SK-N-SH (cell line): ENCODE data around the gene INSYN2B. TPM values are rescaled to one million over a fixed set of nuclear protein-coding genes. Genes with fewer than 3 reads are reported as not detected.
A peak's percentile ranks its signal among the peaks of the same experiment; 100 is the strongest.

Experiments used
- CTCF ChIA-PET: fragments of 300-600, 350-600 bp; formaldehyde crosslinking; extraction: SDS; loops from one replicate; lab custom pipeline; 2021; lab: Yijun Ruan, JAX
- POLR2A ChIA-PET: fragments of 350-600 bp; sonication (Branson Sonifier 250); formaldehyde crosslinking; extraction: SDS; loops from one replicate; lab custom pipeline; 2020; ENCODE audit warnings: antibody characterized with exemption, inconsistent platforms; lab: Yijun Ruan, JAX
- DNase-seq: peaks from one replicate; pipeline ENCODE4 v3.0.0; 2012
- H2AFZ ChIP-seq: fragments of 200-600 bp; sonication (generic); 2 replicates; pipeline ENCODE4 v1.8.1; 2016; ENCODE audit warnings: antibody characterized with exemption, mild to moderate bottlenecking, low read depth
- H3F3A ChIP-seq: fragments of 200-600 bp; sonication (generic); replicated peaks from 2 replicates; pipeline ENCODE3; 2016; ENCODE audit warnings: antibody characterized with exemption, mild to moderate bottlenecking; ENCODE audit not compliant: insufficient read depth
- H3K27ac ChIP-seq, 2 experiments: fragments of 200-500 bp in 1 of 2; fragments of 200-600 bp in 1 of 2; sonication (Bioruptor generic) in 1 of 2; sonication (generic), shearing (Covaris generic) in 1 of 2; 2 replicates each; pipeline versions ENCODE4 v1.5.1 to v1.6.1; 2014 to 2016; ENCODE audit warnings: low read depth in 2 of 2, inconsistent platforms in 1 of 2, low read length in 1 of 2, mild to moderate bottlenecking in 1 of 2, mixed read lengths in 1 of 2
- H3K27me3 ChIP-seq: fragments of 200-600 bp; sonication (generic), shearing (Covaris generic); 2 replicates; pipeline ENCODE4 v1.6.1; 2016; ENCODE audit warnings: mixed run types; ENCODE audit not compliant: insufficient read depth
- H3K36me3 ChIP-seq, 2 experiments: fragments of 200-500 bp in 1 of 2; fragments of 200-600 bp in 1 of 2; sonication (Bioruptor generic) in 1 of 2; sonication (generic) in 1 of 2; replicated peaks in 1 of 2; 2 replicates each; pipeline versions ENCODE3 to v1.5.1; 2014 to 2016; ENCODE audit warnings: low read length in 1 of 2, mild to moderate bottlenecking in 1 of 2; ENCODE audit not compliant: insufficient read depth in 2 of 2, control insufficient read depth in 1 of 2
- H3K4me1 ChIP-seq, 2 experiments: fragments of 200-500 bp in 1 of 2; fragments of 200-600 bp in 1 of 2; sonication (Bioruptor generic) in 1 of 2; sonication (generic), shearing (Covaris generic) in 1 of 2; 2 replicates each; pipeline versions ENCODE4 v1.5.1 to v1.6.1; 2014 to 2016; ENCODE audit warnings: low read depth in 1 of 2, low read length in 1 of 2, mixed run types in 1 of 2; ENCODE audit not compliant: insufficient read depth in 2 of 2, control insufficient read depth in 1 of 2
- H3K4me2 ChIP-seq: fragments of 200-600 bp; sonication (generic), shearing (Covaris generic); 2 replicates; pipeline ENCODE4 v1.6.1; 2017; ENCODE audit warnings: mixed run types
- H3K4me3 ChIP-seq, 2 experiments: fragments of 200-500 bp in 1 of 2; fragments of 200-600 bp in 1 of 2; sonication (Bioruptor generic) in 1 of 2; sonication (generic), shearing (Covaris generic) in 1 of 2; 2 replicates each; pipeline versions ENCODE4 v1.5.1 to v1.8.1; 2014 to 2016; ENCODE audit warnings: low read depth in 2 of 2, inconsistent platforms in 1 of 2, low read length in 1 of 2, mild to moderate bottlenecking in 1 of 2, mixed read lengths in 1 of 2, moderate library complexity in 1 of 2
- H3K79me2 ChIP-seq: fragments of 200-600 bp; sonication (generic); 2 replicates; pipeline ENCODE4 v1.8.1; 2017; ENCODE audit warnings: mild to moderate bottlenecking; ENCODE audit not compliant: insufficient read depth
- H3K9ac ChIP-seq: fragments of 200-600 bp; sonication (generic); 2 replicates; pipeline ENCODE4 v1.6.1; 2017; ENCODE audit warnings: mixed run types
- H3K9me2 ChIP-seq: fragments of 200-600 bp; sonication (generic); 2 replicates; pipeline ENCODE4 v1.6.1; 2017; ENCODE audit warnings: mixed run types
- H3K9me3 ChIP-seq: fragments of 200-600 bp; sonication (generic); 2 replicates; pipeline ENCODE4 v1.6.1; 2017; ENCODE audit warnings: mixed run types, mild to moderate bottlenecking, moderate library complexity
- H4K20me1 ChIP-seq: fragments of 200-600 bp; sonication (generic); 2 replicates; pipeline ENCODE4 v1.6.1; 2017; ENCODE audit warnings: mild to moderate bottlenecking, mixed run types; ENCODE audit not compliant: insufficient read depth
- ELF1 ChIP-seq: IDR thresholded peaks from 2 replicates; pipeline ENCODE4 v1.4.0; 2012
- EP300 ChIP-seq, 2 experiments: IDR thresholded peaks; 2 replicates each; pipeline versions ENCODE4 v1.4.0 to v1.6.1; 2012; ENCODE audit warnings: borderline replicate concordance in 1 of 2, low read depth in 1 of 2, low read length in 1 of 2
- FOSL2 ChIP-seq: IDR thresholded peaks from 2 replicates; pipeline ENCODE4 v1.4.0; 2012; ENCODE audit warnings: low read depth, mild to moderate bottlenecking, moderate library complexity, borderline replicate concordance
- GABPA ChIP-seq: IDR thresholded peaks from 2 replicates; pipeline ENCODE4 v1.4.0; 2012; ENCODE audit warnings: low read depth, mild to moderate bottlenecking
- NFIC ChIP-seq: IDR thresholded peaks from 2 replicates; pipeline ENCODE4 v1.4.0; 2012; ENCODE audit warnings: borderline replicate concordance
- NRF1 ChIP-seq: IDR thresholded peaks from 2 replicates; pipeline ENCODE4 v1.6.1; 2012; ENCODE audit warnings: low read depth, mild to moderate bottlenecking, low read length
- POLR2AphosphoS5 ChIP-seq: IDR thresholded peaks from 2 replicates; pipeline ENCODE4 v1.6.1; 2012; ENCODE audit warnings: low read depth, low read length
- SMC3 ChIP-seq: IDR thresholded peaks from 2 replicates; pipeline ENCODE4 v1.6.1; 2012; ENCODE audit warnings: low read depth, low read length, improper control_type of control experiment
- TEAD4 ChIP-seq: IDR thresholded peaks from 2 replicates; pipeline ENCODE4 v1.4.0; 2012; ENCODE audit warnings: mild to moderate bottlenecking, borderline replicate concordance; ENCODE audit not compliant: insufficient read depth
- WGBS: methylation state at CpG from one replicate; pipeline ENCODE4 v1.1.6; 2017; ENCODE audit warnings: low lambda C conversion rate; 5-methylcytosine and 5-hydroxymethylcytosine counted together
- polyA plus RNA-seq, 3 experiments: library from polyadenylated mRNA; depleted of rRNA; stranded (reverse); fragments of >200 nt; gene quantifications; 2 replicates each; pipeline ENCODE4 v1.2.3, GENCODE V29; 2012
- TF ChIP-seq, protein P1 (sequence below): IDR thresholded peaks from 2 replicates; pipeline ENCODE4 v1.4.0; 2012; ENCODE audit warnings: low read depth, borderline replicate concordance
- TF ChIP-seq, protein P2 (sequence below): IDR thresholded peaks from 2 replicates; pipeline ENCODE4 v1.4.0; 2012; ENCODE audit warnings: low read depth
- TF ChIP-seq, protein P3 (sequence below): IDR thresholded peaks from 2 replicates; pipeline ENCODE4; 2012
- TF ChIP-seq, protein P4 (sequence below): fragments of 150-350 bp; IDR thresholded peaks from 2 replicates; pipeline ENCODE4 v1.6.1; 2016; ENCODE audit warnings: mild to moderate bottlenecking, low read depth, low read length
- TF ChIP-seq, protein P5 (sequence below): IDR thresholded peaks from 2 replicates; pipeline ENCODE4 v1.4.0; 2012; ENCODE audit warnings: low read depth, borderline replicate concordance

The INSYN2B gene
- polyA plus RNA-seq, 1 of the 3 experiments (the other 2 are of a cell fraction): 9.2 TPM

DNA sequence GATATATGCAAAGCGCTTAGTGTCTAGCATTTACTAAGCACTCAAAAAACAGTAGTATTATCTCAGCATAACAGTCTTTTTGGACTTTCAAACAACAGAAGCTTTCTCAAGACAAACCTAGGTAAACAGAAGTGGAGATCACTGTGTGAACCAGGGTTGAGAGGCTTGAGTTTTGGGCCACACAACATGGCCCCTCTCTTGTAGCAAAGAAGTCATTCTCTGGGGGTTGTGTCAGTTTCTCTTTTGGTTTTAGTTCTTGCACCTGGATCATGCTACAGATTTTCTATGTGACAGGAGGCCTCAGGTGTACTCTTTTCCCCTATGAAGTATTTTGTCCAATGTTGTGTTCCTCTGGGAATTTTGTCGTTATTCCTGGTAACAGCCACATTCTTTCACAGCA is 30.0 kb downstream of the INSYN2B start:
- Histone ChIP-seq H4K20me1 (no peaks in the 10 kb centered on the region), H3K9ac (no peak overlapping the region), H3K9me3 (no peaks in the 10 kb centered on the region), H3K4me1 (peaks cover 2 to 15% of the 10 kb centered on the region in 2 experiments; a peak in 3 of 4 replicates), H3K9me2 (no peaks in the 10 kb centered on the region), H3K36me3 (peaks cover 0 to 9% of the 10 kb centered on the region in 2 experiments), H3K79me2 (peaks cover 85% of the 10 kb centered on the region), H3K27ac (no peak overlapping the region), H3F3A (peaks cover 14% of the 10 kb centered on the region), H3K4me2 (no peak overlapping the region), H3K4me3 (no peak overlapping the region), H3K27me3 (no peaks in the 10 kb centered on the region), H2AFZ (no peak overlapping the region)
- ChIA-PET POLR2A (no interaction called here), CTCF (interaction anchor here (0.9 to 1.5 kb wide), 2 partner anchors 19 to 31 kb away, joined by 3 to 4 read pairs; no protein-coding TSS in a partner anchor)
- no peak for DNase-seq
- no peak for TF ChIP-seq EP300 (IDR thresholded peaks at IDR 0.05; ENCODE audit: borderline replicate concordance in 1 of 2, low read depth in 1 of 2, low read length in 1 of 2)
- TF ChIP-seq, protein P1, sequence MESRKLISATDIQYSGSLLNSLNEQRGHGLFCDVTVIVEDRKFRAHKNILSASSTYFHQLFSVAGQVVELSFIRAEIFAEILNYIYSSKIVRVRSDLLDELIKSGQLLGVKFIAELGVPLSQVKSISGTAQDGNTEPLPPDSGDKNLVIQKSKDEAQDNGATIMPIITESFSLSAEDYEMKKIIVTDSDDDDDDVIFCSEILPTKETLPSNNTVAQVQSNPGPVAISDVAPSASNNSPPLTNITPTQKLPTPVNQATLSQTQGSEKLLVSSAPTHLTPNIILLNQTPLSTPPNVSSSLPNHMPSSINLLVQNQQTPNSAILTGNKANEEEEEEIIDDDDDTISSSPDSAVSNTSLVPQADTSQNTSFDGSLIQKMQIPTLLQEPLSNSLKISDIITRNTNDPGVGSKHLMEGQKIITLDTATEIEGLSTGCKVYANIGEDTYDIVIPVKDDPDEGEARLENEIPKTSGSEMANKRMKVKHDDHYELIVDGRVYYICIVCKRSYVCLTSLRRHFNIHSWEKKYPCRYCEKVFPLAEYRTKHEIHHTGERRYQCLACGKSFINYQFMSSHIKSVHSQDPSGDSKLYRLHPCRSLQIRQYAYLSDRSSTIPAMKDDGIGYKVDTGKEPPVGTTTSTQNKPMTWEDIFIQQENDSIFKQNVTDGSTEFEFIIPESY: no peak
- no peak for TF ChIP-seq SMC3
- no peak for TF ChIP-seq NFIC
- TF ChIP-seq FOSL2: no peak
- TF ChIP-seq GABPA: no peak
- no peak for TF ChIP-seq ELF1
- WGBS: 100% methylated on average over 2 of the region's 2 CpGs

DNA sequence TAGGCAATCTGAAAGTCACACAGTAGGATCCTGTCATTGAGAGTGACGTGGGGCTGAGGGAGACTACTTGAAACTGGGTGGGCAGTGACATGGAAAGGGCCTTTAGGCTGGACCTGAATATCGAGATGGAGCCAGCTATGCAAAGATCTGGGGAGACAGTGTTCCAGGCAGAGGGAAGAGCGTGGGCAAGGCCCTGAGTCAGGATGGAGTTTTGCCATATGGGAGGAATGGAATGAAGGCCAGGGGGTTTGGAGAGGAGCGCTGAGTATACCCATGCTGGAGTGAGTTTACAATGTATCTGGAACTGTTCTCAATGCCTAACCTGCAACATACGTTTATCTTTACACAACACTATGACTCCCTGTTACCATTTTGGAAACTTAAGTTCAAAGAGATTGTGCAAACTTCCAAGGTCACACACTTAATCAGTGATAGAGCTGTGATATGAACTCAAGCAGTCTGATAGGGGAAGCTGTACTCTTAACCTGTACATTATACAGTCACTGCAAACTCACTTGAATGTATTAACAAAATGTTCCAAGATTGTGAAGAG is 33.5 kb downstream of the INSYN2B start:
- H3K4me3 ChIP-seq: no peak overlapping the region
- H3K79me2 ChIP-seq: peaks cover 86% of the 10 kb centered on the region
- H3F3A ChIP-seq: peaks cover 15% of the 10 kb centered on the region
- no peak for DNase-seq
- POLR2A ChIA-PET: no interaction called here
- no peaks in the 10 kb centered on the region for H3K27me3 ChIP-seq
- CTCF ChIA-PET: interaction anchor here (3.4 to 8.0 kb wide), 2 partner anchors 34 to 245 kb away, joined by 8 to 45 read pairs; partner anchors contain the start of gene INSYN2B
- H3K9me2 ChIP-seq: no peaks in the 10 kb centered on the region
- 93% methylated on average over 5 of the region's 5 CpGs for WGBS
- H3K4me2 ChIP-seq: peak overlapping the region; percentile 51; the same call in 1 of the 2 replicates
- no peaks in the 10 kb centered on the region for H3K36me3 ChIP-seq
- H3K27ac ChIP-seq: peak overlapping the region in 1 of 2 experiments; percentile 79; a peak in 2 of 4 replicates
- H3K9me3 ChIP-seq: no peaks in the 10 kb centered on the region
- no peak overlapping the region for H2AFZ ChIP-seq
- TF ChIP-seq, protein P2, sequence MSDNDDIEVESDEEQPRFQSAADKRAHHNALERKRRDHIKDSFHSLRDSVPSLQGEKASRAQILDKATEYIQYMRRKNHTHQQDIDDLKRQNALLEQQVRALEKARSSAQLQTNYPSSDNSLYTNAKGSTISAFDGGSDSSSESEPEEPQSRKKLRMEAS: no peak
- no peak for TF ChIP-seq ELF1
- TF ChIP-seq, protein P1: no peak
- TF ChIP-seq, protein P3, sequence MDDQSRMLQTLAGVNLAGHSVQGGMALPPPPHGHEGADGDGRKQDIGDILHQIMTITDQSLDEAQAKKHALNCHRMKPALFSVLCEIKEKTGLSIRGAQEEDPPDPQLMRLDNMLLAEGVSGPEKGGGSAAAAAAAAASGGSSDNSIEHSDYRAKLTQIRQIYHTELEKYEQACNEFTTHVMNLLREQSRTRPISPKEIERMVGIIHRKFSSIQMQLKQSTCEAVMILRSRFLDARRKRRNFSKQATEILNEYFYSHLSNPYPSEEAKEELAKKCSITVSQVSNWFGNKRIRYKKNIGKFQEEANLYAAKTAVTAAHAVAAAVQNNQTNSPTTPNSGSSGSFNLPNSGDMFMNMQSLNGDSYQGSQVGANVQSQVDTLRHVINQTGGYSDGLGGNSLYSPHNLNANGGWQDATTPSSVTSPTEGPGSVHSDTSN: no peak
- no peak for TF ChIP-seq TEAD4
- TF ChIP-seq FOSL2: no peak
- TF ChIP-seq, protein P4, sequence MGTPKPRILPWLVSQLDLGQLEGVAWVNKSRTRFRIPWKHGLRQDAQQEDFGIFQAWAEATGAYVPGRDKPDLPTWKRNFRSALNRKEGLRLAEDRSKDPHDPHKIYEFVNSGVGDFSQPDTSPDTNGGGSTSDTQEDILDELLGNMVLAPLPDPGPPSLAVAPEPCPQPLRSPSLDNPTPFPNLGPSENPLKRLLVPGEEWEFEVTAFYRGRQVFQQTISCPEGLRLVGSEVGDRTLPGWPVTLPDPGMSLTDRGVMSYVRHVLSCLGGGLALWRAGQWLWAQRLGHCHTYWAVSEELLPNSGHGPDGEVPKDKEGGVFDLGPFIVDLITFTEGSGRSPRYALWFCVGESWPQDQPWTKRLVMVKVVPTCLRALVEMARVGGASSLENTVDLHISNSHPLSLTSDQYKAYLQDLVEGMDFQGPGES: no peak
- TF ChIP-seq, protein P5, sequence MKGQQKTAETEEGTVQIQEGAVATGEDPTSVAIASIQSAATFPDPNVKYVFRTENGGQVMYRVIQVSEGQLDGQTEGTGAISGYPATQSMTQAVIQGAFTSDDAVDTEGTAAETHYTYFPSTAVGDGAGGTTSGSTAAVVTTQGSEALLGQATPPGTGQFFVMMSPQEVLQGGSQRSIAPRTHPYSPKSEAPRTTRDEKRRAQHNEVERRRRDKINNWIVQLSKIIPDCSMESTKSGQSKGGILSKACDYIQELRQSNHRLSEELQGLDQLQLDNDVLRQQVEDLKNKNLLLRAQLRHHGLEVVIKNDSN: no peak
- TF ChIP-seq NRF1: no peak
- no peak for TF ChIP-seq POLR2AphosphoS5
- no peaks in the 10 kb centered on the region for H4K20me1 ChIP-seq
- H3K9ac ChIP-seq: peak overlapping the region; percentile 22; the same call in 1 of the 2 replicates
- H3K4me1 ChIP-seq: peaks cover 2 to 20% of the 10 kb centered on the region in 2 experiments; a peak in 3 of 4 replicates
